Measurements from ENCODE around the gene DFFA. TPM values are rescaled to one million over a fixed set of nuclear protein-coding genes. Genes with fewer than 3 reads are reported as not detected.

Gene DFFA
- total RNA-seq, 4 donors from 2014 or later = 7.5 to 31.6 (median 17.1) TPM

GRCh38 chr1:10490286-10490970 is 18.1 kb upstream of the DFFA start:
- Histone ChIP-seq H3K9me3 (no peaks in the 10 kb centered on the region), H3K27ac (no peak overlapping the region), H3K4me3 (no peak overlapping the region), H3K36me3 (no peaks in the 10 kb centered on the region), H3K27me3 (no peaks in the 10 kb centered on the region), H3K4me1 (peaks cover 0 to 28% (median 20%) of the 10 kb centered on the region in 4 donors)
- in situ Hi-C loops (cut with MboI; ENCODE audit: low pct_ligation_motif_present in 1 of 4, low pct_unique_long_range_greater_than_20kb in 1 of 4, low sequenced_read_pairs in 3 of 4) = loop anchor here in 1 of 4 donors (10.0 kb wide), 1 partner anchor 56 kb away; the partner anchor contains the start of gene CENPS
- WGBS, 2 donors (ENCODE audit: low coverage in 1 of 2) = 81 to 85% methylated on average over 6 to 12 of the region's 12 CpGs
- TF ChIP-seq POLR2A (IDR thresholded peaks at IDR 0.05) (no peak), POLR2AphosphoS5 (IDR thresholded peaks at IDR 0.05) (no peak), EP300 (IDR thresholded peaks at IDR 0.05; ENCODE audit: low read depth) (no peak)
- TF ChIP-seq, protein P1, sequence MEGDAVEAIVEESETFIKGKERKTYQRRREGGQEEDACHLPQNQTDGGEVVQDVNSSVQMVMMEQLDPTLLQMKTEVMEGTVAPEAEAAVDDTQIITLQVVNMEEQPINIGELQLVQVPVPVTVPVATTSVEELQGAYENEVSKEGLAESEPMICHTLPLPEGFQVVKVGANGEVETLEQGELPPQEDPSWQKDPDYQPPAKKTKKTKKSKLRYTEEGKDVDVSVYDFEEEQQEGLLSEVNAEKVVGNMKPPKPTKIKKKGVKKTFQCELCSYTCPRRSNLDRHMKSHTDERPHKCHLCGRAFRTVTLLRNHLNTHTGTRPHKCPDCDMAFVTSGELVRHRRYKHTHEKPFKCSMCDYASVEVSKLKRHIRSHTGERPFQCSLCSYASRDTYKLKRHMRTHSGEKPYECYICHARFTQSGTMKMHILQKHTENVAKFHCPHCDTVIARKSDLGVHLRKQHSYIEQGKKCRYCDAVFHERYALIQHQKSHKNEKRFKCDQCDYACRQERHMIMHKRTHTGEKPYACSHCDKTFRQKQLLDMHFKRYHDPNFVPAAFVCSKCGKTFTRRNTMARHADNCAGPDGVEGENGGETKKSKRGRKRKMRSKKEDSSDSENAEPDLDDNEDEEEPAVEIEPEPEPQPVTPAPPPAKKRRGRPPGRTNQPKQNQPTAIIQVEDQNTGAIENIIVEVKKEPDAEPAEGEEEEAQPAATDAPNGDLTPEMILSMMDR (IDR thresholded peaks at IDR 0.05) = no peak
- DNase-seq = no peak
- intact Hi-C loops (cut with DNase I; ENCODE audit: low total_unique reads) = no loop called here

GRCh38 chr1:10489291-10490055 is 17.1 kb upstream of the DFFA start:
- intact Hi-C loops (cut with DNase I; ENCODE audit: low total_unique reads) = no loop called here
- in situ Hi-C loops (cut with MboI; ENCODE audit: low pct_ligation_motif_present in 1 of 4, low pct_unique_long_range_greater_than_20kb in 1 of 4, low sequenced_read_pairs in 3 of 4) = loop anchor here in 1 of 4 donors (10.0 kb wide), 1 partner anchor 55 kb away; the partner anchor contains the start of gene CENPS
- 25 to 27% methylated on average over 2 to 4 of the region's 4 CpGs for WGBS, 2 donors (ENCODE audit: low coverage in 1 of 2)
- no peak for DNase-seq
- Histone ChIP-seq H3K27me3 (no peaks in the 10 kb centered on the region), H3K4me1 (peaks cover 0 to 19% (median 10%) of the 10 kb centered on the region in 4 donors), H3K27ac (no peak overlapping the region), H3K4me3 (no peak overlapping the region), H3K9me3 (no peaks in the 10 kb centered on the region), H3K36me3 (no peaks in the 10 kb centered on the region)
- TF ChIP-seq POLR2A (IDR thresholded peaks at IDR 0.05) (no peak), EP300 (IDR thresholded peaks at IDR 0.05; ENCODE audit: low read depth) (no peak), POLR2AphosphoS5 (IDR thresholded peaks at IDR 0.05) (no peak)
- TF ChIP-seq, protein P1 (IDR thresholded peaks at IDR 0.05) = no peak

DNA sequence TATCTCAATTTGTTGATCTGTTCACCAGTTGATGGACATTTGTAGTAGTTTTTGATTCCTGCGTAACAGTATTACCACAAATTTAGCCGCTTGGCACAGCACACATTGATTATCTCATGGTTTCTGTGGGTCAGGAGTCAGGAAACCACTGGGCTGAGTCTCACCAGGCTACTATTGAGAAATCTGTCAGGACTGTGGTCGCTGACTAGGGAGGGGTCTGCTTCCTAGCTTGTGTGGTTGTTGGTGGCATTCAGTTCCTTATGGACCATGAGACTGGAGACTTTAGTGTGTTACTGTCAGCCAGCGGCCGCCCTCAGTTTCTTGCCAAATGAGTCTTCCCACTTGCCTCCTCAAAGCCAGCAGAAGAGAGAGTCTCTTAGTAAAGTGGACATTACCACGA is 12.2 kb upstream of the DFFA start:
- no peak overlapping the region for H3K27ac ChIP-seq
- WGBS, 2 donors (ENCODE audit: low coverage in 1 of 2) = 97 to 100% methylated on average over 1 to 6 of the region's 6 CpGs
- intact Hi-C loops (cut with DNase I; ENCODE audit: low total_unique reads) = no loop called here

GRCh38 chr1:10480614-10481013 is 8.3 kb upstream of the DFFA start:
- no peak for DNase-seq
- in situ Hi-C loops (cut with MboI; ENCODE audit: low pct_ligation_motif_present in 1 of 4, low pct_unique_long_range_greater_than_20kb in 1 of 4, low sequenced_read_pairs in 3 of 4) = no loop called here
- peaks cover 0 to 21% (median 7%) of the 10 kb centered on the region in 4 donors for H3K4me1 ChIP-seq
- H3K9me3 ChIP-seq = no peaks in the 10 kb centered on the region
- TF ChIP-seq POLR2A (IDR thresholded peaks at IDR 0.05) (no peak), EP300 (IDR thresholded peaks at IDR 0.05; ENCODE audit: low read depth) (no peak), POLR2AphosphoS5 (IDR thresholded peaks at IDR 0.05) (no peak)
- TF ChIP-seq, protein P1 (IDR thresholded peaks at IDR 0.05) = no peak
- no peaks in the 10 kb centered on the region for H3K36me3 ChIP-seq
- intact Hi-C loops (cut with DNase I; ENCODE audit: low total_unique reads) = no loop called here
- H3K27me3 ChIP-seq = no peaks in the 10 kb centered on the region
- 77 to 96% methylated on average over 2 of the region's 2 CpGs for WGBS, 2 donors (ENCODE audit: low coverage in 1 of 2)
- no peak overlapping the region for H3K4me3 ChIP-seq
- H3K27ac ChIP-seq = no peak overlapping the region

More for the DNA sequence above, 12.2 kb upstream of the DFFA start:
- Histone ChIP-seq H3K36me3 (no peaks in the 10 kb centered on the region), H3K4me3 (no peak overlapping the region), H3K27me3 (no peaks in the 10 kb centered on the region), H3K4me1 (peaks cover 0 to 16% (median 3%) of the 10 kb centered on the region in 4 donors), H3K9me3 (no peaks in the 10 kb centered on the region)
- in situ Hi-C loops (cut with MboI; ENCODE audit: low pct_ligation_motif_present in 1 of 4, low pct_unique_long_range_greater_than_20kb in 1 of 4, low sequenced_read_pairs in 3 of 4) = no loop called here
- no peak for DNase-seq
- TF ChIP-seq EP300 (IDR thresholded peaks at IDR 0.05; ENCODE audit: low read depth) (no peak), POLR2AphosphoS5 (IDR thresholded peaks at IDR 0.05) (no peak), POLR2A (IDR thresholded peaks at IDR 0.05) (no peak)
- TF ChIP-seq, protein P1 (IDR thresholded peaks at IDR 0.05) = no peak
